ENCODE data around the gene PERCC1. TPM values are rescaled to one million over a fixed set of nuclear protein-coding genes. Genes with fewer than 3 reads are reported as not detected.

The PERCC1 gene
- total RNA-seq, 4 donors from 2014 or later: 1.3 TPM; not detected in 3

- Histone ChIP-seq H3K9me3 (no peaks in the 10 kb centered on the region), H3K4me1 (peaks cover 47% of the 10 kb centered on the region), H3K36me3 (peaks cover 22% of the 10 kb centered on the region), H3K27ac (no peak overlapping the region), H3K4me3 (no peak overlapping the region), H3K27me3 (no peaks in the 10 kb centered on the region)
- no peak for DNase-seq (ENCODE audit: low spot score in 2 of 2)
- WGBS: 100% methylated on average over 1 of the region's 2 CpGs
- TF ChIP-seq POLR2AphosphoS5 (IDR thresholded peaks at IDR 0.05) (no peak), POLR2A (IDR thresholded peaks at IDR 0.05) (no peak), EP300 (IDR thresholded peaks at IDR 0.05) (no peak)
- TF ChIP-seq, protein P1, sequence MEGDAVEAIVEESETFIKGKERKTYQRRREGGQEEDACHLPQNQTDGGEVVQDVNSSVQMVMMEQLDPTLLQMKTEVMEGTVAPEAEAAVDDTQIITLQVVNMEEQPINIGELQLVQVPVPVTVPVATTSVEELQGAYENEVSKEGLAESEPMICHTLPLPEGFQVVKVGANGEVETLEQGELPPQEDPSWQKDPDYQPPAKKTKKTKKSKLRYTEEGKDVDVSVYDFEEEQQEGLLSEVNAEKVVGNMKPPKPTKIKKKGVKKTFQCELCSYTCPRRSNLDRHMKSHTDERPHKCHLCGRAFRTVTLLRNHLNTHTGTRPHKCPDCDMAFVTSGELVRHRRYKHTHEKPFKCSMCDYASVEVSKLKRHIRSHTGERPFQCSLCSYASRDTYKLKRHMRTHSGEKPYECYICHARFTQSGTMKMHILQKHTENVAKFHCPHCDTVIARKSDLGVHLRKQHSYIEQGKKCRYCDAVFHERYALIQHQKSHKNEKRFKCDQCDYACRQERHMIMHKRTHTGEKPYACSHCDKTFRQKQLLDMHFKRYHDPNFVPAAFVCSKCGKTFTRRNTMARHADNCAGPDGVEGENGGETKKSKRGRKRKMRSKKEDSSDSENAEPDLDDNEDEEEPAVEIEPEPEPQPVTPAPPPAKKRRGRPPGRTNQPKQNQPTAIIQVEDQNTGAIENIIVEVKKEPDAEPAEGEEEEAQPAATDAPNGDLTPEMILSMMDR (IDR thresholded peaks at IDR 0.05): no peak
These were observed 18.0 kb upstream of the PERCC1 start for GRCh38 chr16:1412847-1413246.

DNA sequence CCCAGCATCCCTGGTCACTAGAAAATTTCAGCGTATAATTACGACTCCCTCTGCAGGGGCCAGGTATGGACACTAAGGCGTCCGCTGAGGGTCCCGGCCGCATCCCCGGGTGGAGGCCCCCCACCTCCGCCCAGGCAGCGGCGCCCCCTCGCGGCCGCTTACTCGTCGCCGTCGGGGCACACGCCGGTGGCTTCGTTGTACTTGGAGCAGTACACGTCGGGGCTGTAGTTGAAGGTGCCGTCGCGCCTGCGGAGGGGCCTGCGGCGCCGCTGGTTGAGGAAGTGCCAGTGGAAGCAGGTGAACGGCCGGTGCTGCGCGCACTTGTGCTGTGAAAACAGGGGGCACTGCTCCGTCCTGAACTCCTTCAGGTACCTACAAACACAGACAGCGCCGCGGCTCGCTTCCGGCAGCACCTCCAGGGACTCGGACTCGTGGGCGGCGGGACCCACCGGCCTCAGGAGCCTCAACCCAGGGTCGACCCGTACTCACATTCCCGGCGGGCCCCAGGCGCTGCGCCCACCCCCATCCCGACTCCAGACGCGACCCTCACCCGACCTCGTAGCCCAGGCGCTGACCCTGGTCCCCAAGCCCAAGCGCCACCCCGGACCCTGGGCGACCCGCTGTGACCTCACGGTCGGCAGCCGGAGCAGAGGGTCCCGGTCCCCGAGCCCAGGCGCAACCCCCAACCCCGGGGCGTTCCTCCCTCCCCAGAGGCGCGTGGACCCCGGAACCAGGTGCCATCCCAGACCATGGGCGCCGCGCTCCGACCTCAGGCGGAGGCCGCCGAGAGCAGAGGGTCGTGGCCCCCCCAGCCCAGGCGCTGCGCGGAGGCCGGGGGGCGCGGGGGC, 17.0 kb upstream of the PERCC1 start:
- Histone ChIP-seq H3K36me3 (peaks cover 22% of the 10 kb centered on the region), H3K4me1 (peaks cover 43% of the 10 kb centered on the region), H3K27me3 (no peaks in the 10 kb centered on the region), H3K27ac (peak overlapping the region; percentile 90), H3K4me3 (peak overlapping the region; percentile 97), H3K9me3 (no peaks in the 10 kb centered on the region)
- 7% methylated on average over 23 of the region's 85 CpGs for WGBS
- no peak for TF ChIP-seq EP300 (IDR thresholded peaks at IDR 0.05)
- TF ChIP-seq POLR2AphosphoS5 (IDR thresholded peaks at IDR 0.05): no peak
- TF ChIP-seq, protein P1 (IDR thresholded peaks at IDR 0.05): peak; percentile 31 to 65
- TF ChIP-seq POLR2A (IDR thresholded peaks at IDR 0.05): no peak
- DNase-seq (ENCODE audit: low spot score in 2 of 2): no peak

- peak within 1 kb of the TSS; percentile 97 for H3K4me3 ChIP-seq
- peaks cover 50% of the 10 kb centered on the region for H3K4me1 ChIP-seq
- peaks cover 22% of the 10 kb centered on the region for H3K36me3 ChIP-seq
- H3K27me3 ChIP-seq: no peaks in the 10 kb centered on the region
- DNase-seq (ENCODE audit: low spot score in 2 of 2): peak in 1 of 2 donors; percentile 82
- TF ChIP-seq, protein P1 (IDR thresholded peaks at IDR 0.05): no peak
- TF ChIP-seq EP300 (IDR thresholded peaks at IDR 0.05): no peak
- no peak for TF ChIP-seq POLR2A (IDR thresholded peaks at IDR 0.05)
- no peak for TF ChIP-seq POLR2AphosphoS5 (IDR thresholded peaks at IDR 0.05)
- H3K27ac ChIP-seq: peak within 1 kb of the TSS; percentile 90
- 28% methylated on average over 4 of the region's 72 CpGs for WGBS
- H3K9me3 ChIP-seq: no peaks in the 10 kb centered on the region
These were observed 16.2 kb upstream of the PERCC1 start, which contains the start of gene UNKL for GRCh38 chr16:1414532-1415260. TSS of gene UNKL (minus strand) at chr16:1414704. CDS start at chr16:1414691, 13 bp downstream.

GRCh38 chr16:1416521-1416941, 14.3 kb upstream of the PERCC1 start:
- Histone ChIP-seq H3K36me3 (peaks cover 9% of the 10 kb centered on the region), H3K27ac (peak overlapping the region; percentile 68), H3K4me3 (no peak overlapping the region), H3K27me3 (no peaks in the 10 kb centered on the region), H3K9me3 (no peaks in the 10 kb centered on the region), H3K4me1 (peaks cover 60% of the 10 kb centered on the region)
- TF ChIP-seq POLR2AphosphoS5 (IDR thresholded peaks at IDR 0.05) (no peak), POLR2A (IDR thresholded peaks at IDR 0.05) (no peak), EP300 (IDR thresholded peaks at IDR 0.05) (no peak)
- TF ChIP-seq, protein P1 (IDR thresholded peaks at IDR 0.05): no peak
- DNase-seq (ENCODE audit: low spot score in 2 of 2): no peak
- 32% methylated on average over 3 of the region's 3 CpGs for WGBS

DNA sequence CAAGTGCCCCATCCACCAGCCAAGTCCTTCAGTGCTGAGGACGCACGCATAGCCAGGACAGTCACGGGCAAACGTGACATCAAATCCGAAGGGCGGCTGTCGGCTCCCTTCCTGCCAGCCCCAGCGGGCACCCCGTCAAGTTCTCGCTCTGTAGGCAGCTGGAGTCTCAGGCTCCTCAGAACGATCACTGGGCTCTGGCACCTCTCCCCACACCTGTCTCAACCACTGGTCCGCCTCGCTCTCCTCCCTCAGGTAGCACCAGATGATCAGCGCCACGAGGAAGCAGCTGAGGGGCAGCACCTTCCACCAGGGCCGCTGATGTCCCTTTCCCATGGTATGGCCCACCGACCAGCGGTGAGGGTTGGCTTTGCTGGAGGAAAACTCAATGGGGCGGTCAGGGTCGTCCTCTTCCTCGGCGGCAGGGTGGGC, 10.8 kb upstream of the PERCC1 start:
- 0% methylated on average over 4 of the region's 22 CpGs for WGBS
- Histone ChIP-seq H3K27me3 (no peaks in the 10 kb centered on the region), H3K36me3 (no peaks in the 10 kb centered on the region), H3K9me3 (no peaks in the 10 kb centered on the region), H3K27ac (peak overlapping the region; percentile 94), H3K4me1 (peaks cover 37% of the 10 kb centered on the region), H3K4me3 (peak overlapping the region; percentile 87)
- no peak for DNase-seq (ENCODE audit: low spot score in 2 of 2)
- no peak for TF ChIP-seq POLR2AphosphoS5 (IDR thresholded peaks at IDR 0.05)
- no peak for TF ChIP-seq EP300 (IDR thresholded peaks at IDR 0.05)
- TF ChIP-seq, protein P1 (IDR thresholded peaks at IDR 0.05): no peak
- TF ChIP-seq POLR2A (IDR thresholded peaks at IDR 0.05): no peak

Measured in suprapubic skin (tissue), 4 donors.